Esophagus squamous epithelium (tissue), 4 donors: ENCODE measurements around the gene NOS1.

Source experiments
- POLR2A ChIP-seq, 4 donors: fragments of 450-650 bp; IDR thresholded peaks; one replicate each; pipeline ENCODE4 v1.6.1; 2017; ENCODE audit warnings: antibody characterized with exemption in 4 of 4, mild to moderate bottlenecking in 4 of 4, moderate library complexity in 3 of 4
- TF ChIP-seq, protein P1 (sequence below), 6 experiments: fragments of 450-650 bp in 4 of 6; fragments of 200-600 bp in 2 of 6; sonication (generic) in 2 of 6; IDR thresholded peaks; one replicate each; pipeline ENCODE4 v1.5.1; 2016 to 2019; ENCODE audit warnings: antibody characterized with exemption in 6 of 6, mild to moderate bottlenecking in 4 of 6, moderate library complexity in 4 of 6

GRCh38 chr12:117188121-117188665 is 173.2 kb downstream of the NOS1 start:
- TF ChIP-seq, protein P1, sequence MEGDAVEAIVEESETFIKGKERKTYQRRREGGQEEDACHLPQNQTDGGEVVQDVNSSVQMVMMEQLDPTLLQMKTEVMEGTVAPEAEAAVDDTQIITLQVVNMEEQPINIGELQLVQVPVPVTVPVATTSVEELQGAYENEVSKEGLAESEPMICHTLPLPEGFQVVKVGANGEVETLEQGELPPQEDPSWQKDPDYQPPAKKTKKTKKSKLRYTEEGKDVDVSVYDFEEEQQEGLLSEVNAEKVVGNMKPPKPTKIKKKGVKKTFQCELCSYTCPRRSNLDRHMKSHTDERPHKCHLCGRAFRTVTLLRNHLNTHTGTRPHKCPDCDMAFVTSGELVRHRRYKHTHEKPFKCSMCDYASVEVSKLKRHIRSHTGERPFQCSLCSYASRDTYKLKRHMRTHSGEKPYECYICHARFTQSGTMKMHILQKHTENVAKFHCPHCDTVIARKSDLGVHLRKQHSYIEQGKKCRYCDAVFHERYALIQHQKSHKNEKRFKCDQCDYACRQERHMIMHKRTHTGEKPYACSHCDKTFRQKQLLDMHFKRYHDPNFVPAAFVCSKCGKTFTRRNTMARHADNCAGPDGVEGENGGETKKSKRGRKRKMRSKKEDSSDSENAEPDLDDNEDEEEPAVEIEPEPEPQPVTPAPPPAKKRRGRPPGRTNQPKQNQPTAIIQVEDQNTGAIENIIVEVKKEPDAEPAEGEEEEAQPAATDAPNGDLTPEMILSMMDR (IDR thresholded peaks at IDR 0.05): no peak
- no peak for TF ChIP-seq POLR2A (IDR thresholded peaks at IDR 0.05)
